Peyer's patch (tissue), 4 donors: ENCODE results near the gene HAVCR2. TPM values are rescaled to one million over a fixed set of nuclear protein-coding genes. Genes with fewer than 3 reads are reported as not detected.

ENCODE experiments used
- DNase-seq, 3 donors: peaks; one replicate each; pipeline ENCODE4 v3.0.0-alpha.2; 2017 to 2019
- H3K27ac ChIP-seq, 4 donors: fragments of 200-600 bp; sonication (generic); one replicate each; pipeline ENCODE4 v1.5.1; 2016 to 2019
- H3K27me3 ChIP-seq, 2 donors: fragments of 200-600 bp; sonication (generic); one replicate each; pipeline ENCODE4 v1.5.1; 2019
- H3K36me3 ChIP-seq, 3 donors: fragments of 200-600 bp; sonication (generic); one replicate each; pipeline ENCODE4 v1.5.1; 2016 to 2019
- H3K4me1 ChIP-seq, 4 donors: fragments of 200-600 bp; sonication (generic); one replicate each; pipeline ENCODE4 v1.5.1; 2016 to 2019
- H3K4me3 ChIP-seq, 4 donors: fragments of 200-600 bp; sonication (generic); 1 replicate in 3 of 4; 2 replicates in 1 of 4; pipeline ENCODE4 v1.5.1; 2016 to 2019; ENCODE audit warnings: mild to moderate bottlenecking in 1 of 4
- H3K9me3 ChIP-seq, 4 donors: fragments of 200-600 bp; sonication (generic); one replicate each; pipeline ENCODE4 v1.5.1; 2016 to 2019; ENCODE audit warnings: mild to moderate bottlenecking in 1 of 4
- CTCF ChIP-seq, 6 experiments: fragments of 450-650 bp in 4 of 6; fragments of 200-600 bp in 2 of 6; sonication (generic) in 1 of 6; IDR thresholded peaks; one replicate each; pipeline ENCODE4 v1.5.1; 2017 to 2019; ENCODE audit warnings: antibody characterized with exemption in 6 of 6, mild to moderate bottlenecking in 3 of 6, moderate library complexity in 1 of 6
- POLR2A ChIP-seq, 2 donors: fragments of 450-650 bp; IDR thresholded peaks; one replicate each; pipeline ENCODE4 v1.5.1; 2017; ENCODE audit warnings: antibody characterized with exemption in 2 of 2, mild to moderate bottlenecking in 2 of 2, moderate library complexity in 2 of 2
- total RNA-seq, 4 donors: library from RNA; depleted of rRNA; stranded (reverse); fragments of >200 nt; gene quantifications; one replicate each; pipeline ENCODE4 v1.1.0, GENCODE V29; 2016

The HAVCR2 gene
- total RNA-seq, 4 donors from 2014 or later = 0.38 to 9.9 (median 3.8) TPM

GRCh38 chr5:157121709-157122108, 12.9 kb upstream of the HAVCR2 start:
- H3K36me3 ChIP-seq = no peaks in the 10 kb centered on the region
- DNase-seq = no peak
- H3K27ac ChIP-seq = no peak overlapping the region
- no peaks in the 10 kb centered on the region for H3K4me1 ChIP-seq
- no peak overlapping the region for H3K4me3 ChIP-seq
- peaks cover 0 to 5% (median 0%) of the 10 kb centered on the region in 4 donors for H3K9me3 ChIP-seq
- no peak for TF ChIP-seq POLR2A (IDR thresholded peaks at IDR 0.05)
- no peak for TF ChIP-seq CTCF (IDR thresholded peaks at IDR 0.05)
- no peaks in the 10 kb centered on the region for H3K27me3 ChIP-seq

- DNase-seq = no peak
- Histone ChIP-seq H3K27me3 (no peaks in the 10 kb centered on the region), H3K4me3 (no peak overlapping the region), H3K4me1 (no peaks in the 10 kb centered on the region), H3K36me3 (no peaks in the 10 kb centered on the region), H3K27ac (no peak overlapping the region), H3K9me3 (peaks cover 0 to 5% (median 0%) of the 10 kb centered on the region in 4 donors)
- no peak for TF ChIP-seq POLR2A (IDR thresholded peaks at IDR 0.05)
- TF ChIP-seq CTCF (IDR thresholded peaks at IDR 0.05) = no peak
These were observed 11.3 kb upstream of the HAVCR2 start for GRCh38 chr5:157120102-157120501.

GRCh38 chr5:157116483-157116954, 7.7 kb upstream of the HAVCR2 start:
- Histone ChIP-seq H3K9me3 (peaks cover 0 to 5% (median 0%) of the 10 kb centered on the region in 4 donors), H3K4me1 (no peaks in the 10 kb centered on the region), H3K4me3 (no peak overlapping the region), H3K27me3 (no peaks in the 10 kb centered on the region), H3K36me3 (no peaks in the 10 kb centered on the region), H3K27ac (no peak overlapping the region)
- no peak for TF ChIP-seq CTCF (IDR thresholded peaks at IDR 0.05)
- no peak for TF ChIP-seq POLR2A (IDR thresholded peaks at IDR 0.05)
- DNase-seq = no peak

GRCh38 chr5:157115502-157115901, 6.7 kb upstream of the HAVCR2 start:
- no peak for DNase-seq
- Histone ChIP-seq H3K9me3 (no peaks in the 10 kb centered on the region), H3K4me3 (no peak overlapping the region), H3K27ac (no peak overlapping the region), H3K27me3 (no peaks in the 10 kb centered on the region), H3K36me3 (no peaks in the 10 kb centered on the region), H3K4me1 (no peaks in the 10 kb centered on the region)
- TF ChIP-seq POLR2A (IDR thresholded peaks at IDR 0.05) (no peak), CTCF (IDR thresholded peaks at IDR 0.05) (no peak)

GRCh38 chr5:157115012-157115411, 6.2 kb upstream of the HAVCR2 start:
- Histone ChIP-seq H3K27me3 (no peaks in the 10 kb centered on the region), H3K4me1 (no peaks in the 10 kb centered on the region), H3K9me3 (no peaks in the 10 kb centered on the region), H3K27ac (no peak overlapping the region), H3K4me3 (no peak overlapping the region), H3K36me3 (no peaks in the 10 kb centered on the region)
- no peak for DNase-seq
- TF ChIP-seq POLR2A (IDR thresholded peaks at IDR 0.05) (no peak), CTCF (IDR thresholded peaks at IDR 0.05) (no peak)

- no peaks in the 10 kb centered on the region for H3K36me3 ChIP-seq
- H3K4me3 ChIP-seq = no peak overlapping the region
- H3K4me1 ChIP-seq = peaks cover 0 to 5% (median 0%) of the 10 kb centered on the region in 4 donors
- TF ChIP-seq POLR2A (IDR thresholded peaks at IDR 0.05) = no peak
- no peak for TF ChIP-seq CTCF (IDR thresholded peaks at IDR 0.05)
- H3K27ac ChIP-seq = no peak overlapping the region
- H3K9me3 ChIP-seq = no peaks in the 10 kb centered on the region
- no peaks in the 10 kb centered on the region for H3K27me3 ChIP-seq
- DNase-seq = no peak
These were observed 4.2 kb upstream of the HAVCR2 start for GRCh38 chr5:157113002-157113401.
